MCF 10A (cell line): ENCODE measurements around the gene MCL1. TPM values are rescaled to one million over a fixed set of nuclear protein-coding genes. Genes with fewer than 3 reads are reported as not detected.

Experiments
- BruUV-seq: library from RNA; stranded (reverse); fragments of 400-500 nt; replicated peaks from 2 replicates; lab custom pipeline; 2021; lab: Mats Ljungman, UMichigan
- CTCF ChIA-PET: fragments of 300-600 bp; sonication (Branson Sonifier 250); formaldehyde crosslinking; extraction: SDS; loops from one replicate; lab custom pipeline; 2021; ENCODE audit warnings: antibody characterized with exemption, inconsistent platforms; lab: Yijun Ruan, JAX
- POLR2A ChIA-PET: fragments of 300-600, 350-650 bp; sonication (Branson Sonifier 250); formaldehyde crosslinking; extraction: SDS; loops from one replicate; lab custom pipeline; 2020; ENCODE audit warnings: antibody characterized with exemption, inconsistent platforms; lab: Yijun Ruan, JAX
- DNase-seq: peaks from one replicate; pipeline ENCODE4 v3.0.0-alpha.2; 2018; ENCODE audit not compliant: unreplicated experiment
- H3K27ac Mint-ChIP-seq: one replicate; pipeline ENCODE4 v1.8.0; 2022; ENCODE audit warnings: mild to moderate bottlenecking, low read depth, mixed read lengths; ENCODE audit not compliant: unreplicated experiment
- H3K27me3 Mint-ChIP-seq: one replicate; pipeline ENCODE4 v1.8.0; 2022; ENCODE audit warnings: mixed read lengths; ENCODE audit not compliant: insufficient read depth, unreplicated experiment
- H3K36me3 Mint-ChIP-seq: one replicate; pipeline ENCODE4 v1.8.0; 2022; ENCODE audit warnings: mild to moderate bottlenecking, moderate library complexity, mixed read lengths; ENCODE audit not compliant: insufficient read depth, unreplicated experiment
- H3K4me1 Mint-ChIP-seq: one replicate; pipeline ENCODE4 v1.8.0; 2022; ENCODE audit warnings: mixed read lengths; ENCODE audit not compliant: insufficient read depth, unreplicated experiment
- H3K4me3 Mint-ChIP-seq: one replicate; pipeline ENCODE4 v1.8.0; 2022; ENCODE audit warnings: mild to moderate bottlenecking, moderate library complexity, mixed read lengths; ENCODE audit not compliant: unreplicated experiment
- H3K9me3 Mint-ChIP-seq: one replicate; pipeline ENCODE4 v1.8.0; 2022; ENCODE audit warnings: mixed read lengths; ENCODE audit not compliant: unreplicated experiment
- intact Hi-C: fragments of 100-400 bp; cut with micrococcal nuclease; formaldehyde crosslinking; loops from 2 replicates; pipeline ENCODE4 v1.14.1; 2022
- microRNA-seq: library from miRNA; unstranded; fragments of <30 nt; microRNA quantifications from one replicate; pipeline ENCODE4 v1.2.0, GENCODE V29; 2022
- total RNA-seq: library from RNA; stranded (reverse); gene quantifications from 2 replicates; pipeline ENCODE4 v1.2.3, GENCODE V29; 2022
- TF ChIP-seq, protein P1 (sequence below): fragments of 200-600 bp; IDR thresholded peaks from one replicate; pipeline ENCODE4 v1.8.0; 2022; ENCODE audit warnings: antibody characterized with exemption, mild to moderate bottlenecking; ENCODE audit not compliant: unreplicated experiment

The MCL1 gene
- total RNA-seq, 1 experiment from 2014 or later, result 624 TPM

DNA sequence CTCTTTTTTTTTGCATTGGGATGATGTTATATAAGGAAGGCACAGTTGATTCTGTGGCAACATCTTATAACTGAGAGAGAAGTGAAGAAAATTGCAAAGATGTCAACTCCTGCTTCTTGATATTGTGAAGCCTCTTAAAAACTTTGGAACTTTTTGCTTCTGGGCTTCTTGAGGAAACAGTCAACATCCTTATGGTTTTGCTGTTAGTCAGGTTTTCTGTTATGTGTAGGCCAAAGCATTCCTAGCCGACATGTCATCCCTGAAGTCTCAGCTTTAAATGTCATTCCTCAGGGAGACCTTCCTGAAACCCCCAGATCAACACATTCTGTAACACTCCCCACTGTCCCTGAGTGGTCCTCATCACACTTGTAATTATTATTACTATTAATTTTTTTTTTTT lies 51.2 kb downstream of the MCL1 start:
- ChIA-PET CTCF (interaction anchor here (0.7 kb wide), 2 partner anchors 10 to 18 kb away, joined by 3 to 4 read pairs; no protein-coding TSS in a partner anchor), POLR2A (interaction anchor here (0.7 to 2.6 kb wide), 6 partner anchors 12 to 49 kb away, joined by 3 to 17 read pairs (median 5); partner anchors contain the start of genes FALEC and TARS2)
- Mint-ChIP-seq H3K9me3 (no peaks in the 10 kb centered on the region), H3K4me3 (no peak overlapping the region), H3K27me3 (no peaks in the 10 kb centered on the region), H3K27ac (no peak overlapping the region), H3K36me3 (no peaks in the 10 kb centered on the region), H3K4me1 (peaks cover 13% of the 10 kb centered on the region)
- DNase-seq, result no peak
- BruUV-seq, result no TSS peak
- intact Hi-C loops, result no loop called here
- TF ChIP-seq, protein P1, sequence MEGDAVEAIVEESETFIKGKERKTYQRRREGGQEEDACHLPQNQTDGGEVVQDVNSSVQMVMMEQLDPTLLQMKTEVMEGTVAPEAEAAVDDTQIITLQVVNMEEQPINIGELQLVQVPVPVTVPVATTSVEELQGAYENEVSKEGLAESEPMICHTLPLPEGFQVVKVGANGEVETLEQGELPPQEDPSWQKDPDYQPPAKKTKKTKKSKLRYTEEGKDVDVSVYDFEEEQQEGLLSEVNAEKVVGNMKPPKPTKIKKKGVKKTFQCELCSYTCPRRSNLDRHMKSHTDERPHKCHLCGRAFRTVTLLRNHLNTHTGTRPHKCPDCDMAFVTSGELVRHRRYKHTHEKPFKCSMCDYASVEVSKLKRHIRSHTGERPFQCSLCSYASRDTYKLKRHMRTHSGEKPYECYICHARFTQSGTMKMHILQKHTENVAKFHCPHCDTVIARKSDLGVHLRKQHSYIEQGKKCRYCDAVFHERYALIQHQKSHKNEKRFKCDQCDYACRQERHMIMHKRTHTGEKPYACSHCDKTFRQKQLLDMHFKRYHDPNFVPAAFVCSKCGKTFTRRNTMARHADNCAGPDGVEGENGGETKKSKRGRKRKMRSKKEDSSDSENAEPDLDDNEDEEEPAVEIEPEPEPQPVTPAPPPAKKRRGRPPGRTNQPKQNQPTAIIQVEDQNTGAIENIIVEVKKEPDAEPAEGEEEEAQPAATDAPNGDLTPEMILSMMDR, result no peak

DNA sequence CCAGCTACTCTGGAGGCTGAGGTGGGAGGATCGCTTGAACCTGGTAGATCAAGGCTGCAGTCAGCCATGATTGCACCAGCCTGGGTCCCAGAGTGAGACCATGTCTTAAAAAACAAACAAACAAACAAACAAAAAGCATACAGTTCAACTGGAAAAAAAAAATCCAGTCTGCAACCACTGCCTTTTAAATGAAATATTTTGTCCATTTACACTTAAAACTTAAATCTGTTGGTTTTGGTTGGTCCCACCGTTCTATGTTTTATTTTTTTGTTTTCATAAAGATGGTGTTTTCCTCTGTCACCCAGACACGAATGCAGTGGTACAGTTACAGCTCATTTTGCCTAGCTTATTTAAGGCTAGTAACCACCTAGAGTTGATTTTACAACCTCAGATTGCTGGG lies 54.1 kb downstream of the MCL1 start:
- Mint-ChIP-seq H3K36me3 (no peaks in the 10 kb centered on the region), H3K27me3 (no peaks in the 10 kb centered on the region), H3K27ac (no peak overlapping the region), H3K4me1 (peaks cover 6% of the 10 kb centered on the region), H3K9me3 (no peaks in the 10 kb centered on the region), H3K4me3 (no peak overlapping the region)
- CTCF ChIA-PET, result interaction anchor here (0.7 kb wide), 1 partner anchor 290 kb away, joined by 3 read pairs; no protein-coding TSS in a partner anchor
- no TSS peak for BruUV-seq
- TF ChIP-seq, protein P1, result no peak
- intact Hi-C loops, result no loop called here
- POLR2A ChIA-PET, result interaction anchor here (0.7 to 1.7 kb wide), 2 partner anchors 9 to 52 kb away, joined by 3 to 6 read pairs; no protein-coding TSS in a partner anchor
- no peak for DNase-seq

Small RNA genes lying within 50 kb of the gene (microRNA-seq; reads per million reads assigned to microRNA genes)
- not detected for gene MIR4257

Other genes starting within 250 kb of the MCL1 start
- gene RPRD2, start 215.5 kb downstream of the MCL1 start, total RNA-seq, result 35.2 and 37.4 TPM in 2 replicates
- 43.1 and 65.3 TPM in 2 replicates for gene TARS2, start 92.2 kb downstream of the MCL1 start, total RNA-seq
- 1.7 and 3.2 TPM in 2 replicates for gene ECM1, start 71.5 kb downstream of the MCL1 start, total RNA-seq
- not detected in 2 replicates for gene FALEC, start 63.9 kb downstream of the MCL1 start, total RNA-seq
- 9.6 and 13.3 TPM in 2 replicates for gene ADAMTSL4, start 30.2 kb downstream of the MCL1 start, total RNA-seq
- 261 and 294 TPM in 2 replicates for gene ENSA, start 50.0 kb upstream of the MCL1 start, total RNA-seq
- 68.5 and 76.9 TPM in 2 replicates for gene GOLPH3L, start 117.5 kb upstream of the MCL1 start, total RNA-seq
- not detected in 2 replicates for gene HORMAD1, start 141.3 kb upstream of the MCL1 start, total RNA-seq
- gene CTSS, start 186.2 kb upstream of the MCL1 start, total RNA-seq, result 0.75 and 0.86 TPM in 2 replicates
- gene CTSK, start 228.7 kb upstream of the MCL1 start, total RNA-seq, result 6.2 and 6.4 TPM in 2 replicates